A549 (cell line): Measurements from ENCODE around the gene TAF1B. TPM values are rescaled to one million over a fixed set of nuclear protein-coding genes. Genes with fewer than 3 reads are reported as not detected.
A peak's percentile ranks its signal among the peaks of the same experiment; 100 is the strongest.

ENCODE experiments used
- ATAC-seq, 2 experiments: fragments of 200-7000 bp in 1 of 2; fragments of >200 bp in 1 of 2; cut with Nextera tagmentation in 1 of 2; cut with Tn5 transposase in 1 of 2; 3 replicates each; pipeline versions ENCODE4 v1.8.0 to v1.9.1; 2018 to 2020; ENCODE audit warnings: mild to moderate bottlenecking in 1 of 2, moderate library complexity in 1 of 2
- CTCF ChIA-PET: fragments of 300-600 bp; sonication (Branson Sonifier 250); formaldehyde crosslinking; extraction: SDS; loops from one replicate; lab custom pipeline; 2021; ENCODE audit warnings: antibody characterized with exemption, inconsistent platforms; lab: Yijun Ruan, JAX
- POLR2A ChIA-PET: fragments of 350-600 bp; formaldehyde crosslinking; extraction: SDS; loops from one replicate; lab custom pipeline; 2021; ENCODE audit warnings: antibody characterized with exemption, inconsistent platforms; lab: Yijun Ruan, JAX
- DNase-seq, 2 experiments: peaks; one replicate each; pipeline versions ENCODE4 v3.0.0 to v3.0.0-alpha.2; 2011 to 2016; ENCODE audit warnings: low read depth in 1 of 2, low spot score in 1 of 2
- FAIRE-seq: peaks from 2 replicates; lab custom pipeline; 2011; peaks lifted over from hg19 to GRCh38; lab: Jason Lieb, UNC
- H3K27ac ChIP-seq, 2 experiments: fragments of >200 bp; sonication (Bioruptor Twin); formaldehyde crosslinking; 3 replicates each; pipeline ENCODE4 v1.5.1; 2016 to 2017
- H3K4me1 ChIP-seq: fragments of >200 bp; sonication (Bioruptor Twin); formaldehyde crosslinking; 3 replicates; pipeline ENCODE4 v1.6.1; 2016
- H3K4me2 ChIP-seq: fragments of >200 bp; sonication (Bioruptor Twin); formaldehyde crosslinking; 3 replicates; pipeline ENCODE4 v1.6.1; 2016
- H3K4me3 ChIP-seq: fragments of >200 bp; sonication (Bioruptor Twin); formaldehyde crosslinking; 3 replicates; pipeline ENCODE4 v1.5.1; 2016
- H3K9me3 ChIP-seq: fragments of >200 bp; sonication (Bioruptor Twin); formaldehyde crosslinking; 3 replicates; pipeline ENCODE4 v1.6.1; 2016
- BCL3 ChIP-seq: fragments of >200 bp; sonication (Bioruptor Twin); formaldehyde crosslinking; IDR thresholded peaks from 3 replicates; pipeline ENCODE4 v1.6.1; 2016
- CBX2 ChIP-seq: fragments of 200-600 bp; sonication (generic); IDR thresholded peaks from 2 replicates; pipeline ENCODE4 v1.6.1; 2016; ENCODE audit warnings: low read depth, mild to moderate bottlenecking, borderline replicate concordance
- CEBPB ChIP-seq, 2 experiments: fragments of >200 bp in 1 of 2; sonication (Bioruptor Twin) in 1 of 2; formaldehyde crosslinking in 1 of 2; IDR thresholded peaks; 2 replicates each; pipeline ENCODE4 v1.6.1; 2012 to 2016
- CHD4 ChIP-seq: fragments of 200-600 bp; sonication (generic); IDR thresholded peaks from 2 replicates; pipeline ENCODE4 v1.6.1; 2016; ENCODE audit warnings: antibody characterized with exemption, mild to moderate bottlenecking, borderline replicate concordance
- EHMT2 ChIP-seq: fragments of 200-600 bp; sonication (generic); IDR thresholded peaks from 2 replicates; pipeline ENCODE4 v1.6.1; 2016; ENCODE audit warnings: antibody characterized with exemption, low read depth, mild to moderate bottlenecking, moderate library complexity
- FOSL2 ChIP-seq, 2 experiments: fragments of 450-650 bp in 1 of 2; fragments of >200 bp in 1 of 2; sonication (Bioruptor Twin) in 1 of 2; formaldehyde crosslinking; IDR thresholded peaks; 2 replicates each; pipeline versions ENCODE4 v1.5.0 to v1.6.1; 2016 to 2020; ENCODE audit warnings: mild to moderate bottlenecking in 1 of 2, moderate library complexity in 1 of 2
- HDAC2 ChIP-seq: fragments of 200-600 bp; sonication (generic); IDR thresholded peaks from 2 replicates; pipeline ENCODE4 v1.6.1; 2016
- HEYL ChIP-seq: fragments of 250-450 bp; sonication (Bioruptor Pico); IDR thresholded peaks from 2 replicates; pipeline ENCODE4 v1.8.0; 2021; ENCODE audit warnings: mild to moderate bottlenecking, moderate library complexity
- HOXA7 ChIP-seq: fragments of 250-450 bp; sonication (Bioruptor Pico); IDR thresholded peaks from 2 replicates; pipeline ENCODE4 v1.5.0; 2020; ENCODE audit warnings: mild to moderate bottlenecking, moderate library complexity
- HOXB13 ChIP-seq: fragments of 250-450 bp; sonication (Bioruptor Pico); IDR thresholded peaks from 2 replicates; pipeline ENCODE4 v1.5.0; 2020; ENCODE audit warnings: low read depth, mild to moderate bottlenecking, moderate library complexity
- HOXB5 ChIP-seq: fragments of 250-450 bp; sonication (Bioruptor Pico); IDR thresholded peaks from 2 replicates; pipeline ENCODE4 v1.5.0; 2020; ENCODE audit warnings: mild to moderate bottlenecking, moderate library complexity
- JUN ChIP-seq, 2 experiments: fragments of >200 bp; sonication (Bioruptor Twin); formaldehyde crosslinking; IDR thresholded peaks; 2 replicates in 1 of 2; 3 replicates in 1 of 2; pipeline ENCODE4 v1.6.1; 2016 to 2017
- JUNB ChIP-seq: fragments of >200 bp; sonication (Bioruptor Twin); formaldehyde crosslinking; IDR thresholded peaks from 2 replicates; pipeline ENCODE4 v1.6.1; 2016
- KDM1A ChIP-seq: fragments of 200-600 bp; sonication (generic); IDR thresholded peaks from 2 replicates; pipeline ENCODE4 v1.6.1; 2016; ENCODE audit warnings: low read depth, mild to moderate bottlenecking
- MAX ChIP-seq: IDR thresholded peaks from 2 replicates; pipeline ENCODE4 v1.6.1; 2012
- MYC ChIP-seq: IDR thresholded peaks from 2 replicates; pipeline ENCODE4 v1.6.1; 2012; ENCODE audit warnings: mild to moderate bottlenecking, inconsistent platforms, low read length, improper control_type of control experiment, borderline replicate concordance
- NFE2L2 ChIP-seq: fragments of 150-350 bp; conservative IDR thresholded peaks from 2 replicates; pipeline ENCODE4 v1.6.1; 2014; ENCODE audit warnings: low read length
- PBX3 ChIP-seq: IDR thresholded peaks from 2 replicates; pipeline ENCODE4 v1.6.1; 2012
- PHF8 ChIP-seq: fragments of 200-600 bp; sonication (generic); IDR thresholded peaks from 2 replicates; pipeline ENCODE4 v1.6.1; 2016; ENCODE audit warnings: low read depth, mild to moderate bottlenecking, antibody characterized with exemption, moderate library complexity, borderline replicate concordance
- POLR2AphosphoS2 ChIP-seq: conservative IDR thresholded peaks from 2 replicates; pipeline ENCODE4 v1.6.1; 2012; ENCODE audit warnings: low read length, improper control_type of control experiment, inconsistent platforms
- RARB ChIP-seq: fragments of 250-450 bp; sonication (Bioruptor Pico); IDR thresholded peaks from 2 replicates; pipeline ENCODE4 v1.8.0; 2021; ENCODE audit warnings: mild to moderate bottlenecking, moderate library complexity
- RFX5 ChIP-seq: fragments of 450-650 bp; IDR thresholded peaks from 2 replicates; pipeline ENCODE4 v1.7.1; 2014; ENCODE audit warnings: antibody characterized with exemption, mild to moderate bottlenecking, moderate library complexity
- TP53 ChIP-seq: fragments of 250-450 bp; sonication (Bioruptor Pico); IDR thresholded peaks from 2 replicates; pipeline ENCODE4 v1.5.0; 2021; ENCODE audit warnings: mild to moderate bottlenecking, moderate library complexity
- ZC3H11A ChIP-seq: fragments of 450-650 bp; IDR thresholded peaks from 2 replicates; pipeline ENCODE4 v1.6.1; 2014; ENCODE audit warnings: antibody characterized with exemption, mild to moderate bottlenecking
- ZFP36 ChIP-seq: fragments of 450-650 bp; IDR thresholded peaks from 2 replicates; pipeline ENCODE4 v1.6.1; 2014; ENCODE audit warnings: borderline replicate concordance; ENCODE audit not compliant: partially characterized antibody
- WGBS: methylation state at CpG from one replicate; pipeline ENCODE4 v1.1.6; 2017; ENCODE audit errors: missing lambda C conversion rate; 5-methylcytosine and 5-hydroxymethylcytosine counted together
- polyA plus RNA-seq, 4 experiments: library from polyadenylated mRNA; depleted of rRNA in 3 of 4; stranded (reverse); fragments of >200 nt; fragmentation: RNase III in 1 of 4; extraction: RNeasy Plus Mini Kit Qiagen cat#74134 plus additional on column Dnase treatment in 1 of 4; gene quantifications; 2 replicates in 3 of 4; 3 replicates in 1 of 4; pipeline ENCODE4 v1.2.3, GENCODE V29; 2011 to 2017
- TF ChIP-seq, protein P1 (sequence below): IDR thresholded peaks from 2 replicates; pipeline ENCODE4 v1.6.1; 2012; ENCODE audit warnings: low read depth, borderline replicate concordance
- TF ChIP-seq, protein P2 (sequence below): fragments of 450-650 bp; IDR thresholded peaks from 2 replicates; pipeline ENCODE4 v1.6.1; 2014; ENCODE audit warnings: antibody characterized with exemption

Gene TAF1B
- polyA plus RNA-seq, 2 of the 4 experiments (the other 2 are of a cell fraction), result 40.6 to 51.7 TPM

DNA sequence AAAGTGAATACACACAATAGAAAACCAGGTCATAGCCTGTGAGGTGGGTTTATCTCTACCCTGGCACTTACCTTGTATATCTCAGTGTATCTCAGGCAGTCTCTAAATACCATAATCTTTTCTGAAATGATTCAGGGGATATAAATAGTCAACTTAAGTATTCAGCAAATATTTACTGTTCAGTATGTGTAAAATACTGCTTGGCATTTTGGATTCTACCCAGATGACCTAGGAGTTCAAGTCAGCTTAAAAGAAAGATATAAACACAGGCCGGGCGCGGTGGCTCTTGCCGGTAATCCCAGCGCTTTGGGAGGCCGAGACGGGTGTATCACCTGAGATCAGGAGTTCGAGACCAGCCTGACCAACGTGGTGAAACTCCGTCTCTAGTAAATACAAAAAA lies 132.1 kb downstream of the TAF1B start:
- Histone ChIP-seq H3K27ac (peak overlapping the region in 1 of 2 experiments; percentile 48; a peak in 2 of 6 replicates), H3K4me1 (peaks cover 25% of the 10 kb centered on the region), H3K4me3 (no peak overlapping the region), H3K4me2 (peak overlapping the region; percentile 60), H3K9me3 (no peaks in the 10 kb centered on the region)
- TF ChIP-seq FOSL2 (IDR thresholded peaks at IDR 0.05) (no peak), FOSL2 (CRISPR knock-in tag; IDR thresholded peaks at IDR 0.05) (peak; percentile 40; the same call in 1 of the 2 replicates), CBX2 (no peak)
- FAIRE-seq, result no peak
- peak in 1 of 2 experiments; percentile 76; a peak in 3 of 6 replicates for ATAC-seq
- CTCF ChIA-PET, result interaction anchor here (0.7 to 4.0 kb wide), 4 partner anchors 10 to 176 kb away, joined by 3 to 39 read pairs (median 5); no protein-coding TSS in a partner anchor
- 16% methylated on average over 10 of the region's 10 CpGs for WGBS
- POLR2A ChIA-PET, result no interaction called here
- DNase-seq, result peak in 1 of 2 experiments; percentile 68

GRCh38 chr2:9975805-9976447 lies 132.7 kb downstream of the TAF1B start:
- 12% methylated on average over 9 of the region's 9 CpGs for WGBS
- CTCF ChIA-PET, result interaction anchor here (1.4 to 4.0 kb wide), 3 partner anchors 10 to 176 kb away, joined by 3 to 39 read pairs (median 7); no protein-coding TSS in a partner anchor
- Histone ChIP-seq H3K27ac (peak overlapping the region in 1 of 2 experiments; percentile 48; a peak in 2 of 6 replicates), H3K9me3 (no peaks in the 10 kb centered on the region), H3K4me3 (no peak overlapping the region), H3K4me2 (peak overlapping the region; percentile 60), H3K4me1 (peaks cover 25% of the 10 kb centered on the region)
- FAIRE-seq, result peak; percentile 94
- peak; percentile 92 to 93 for ATAC-seq
- peak; percentile 86 for TF ChIP-seq JUNB
- TF ChIP-seq MAX, result peak; percentile 47
- TF ChIP-seq HOXB13, result no peak
- no peak for TF ChIP-seq NFE2L2
- peak; percentile 6 to 57; a peak in 1 of 4 replicates for TF ChIP-seq CEBPB (IDR thresholded peaks at IDR 0.05)
- no peak for TF ChIP-seq RARB
- peak; percentile 75; the same call in 1 of the 2 replicates for TF ChIP-seq HDAC2
- peak; percentile 48; the same call in 1 of the 2 replicates for TF ChIP-seq KDM1A
- TF ChIP-seq FOSL2 (IDR thresholded peaks at IDR 0.05), result peak; percentile 87
- TF ChIP-seq FOSL2 (CRISPR knock-in tag; IDR thresholded peaks at IDR 0.05), result peak; percentile 97
- TF ChIP-seq JUN (IDR thresholded peaks at IDR 0.05), result peak in 1 of 2 experiments; percentile 47; a peak in 1 of 5 replicates
- peak; percentile 52; the same call in 1 of the 2 replicates for TF ChIP-seq CHD4
- TF ChIP-seq ZFP36, result peak; percentile 70
- no peak for TF ChIP-seq RFX5
- no peak for TF ChIP-seq TP53 (CRISPR knock-in tag)
- POLR2A ChIA-PET, result no interaction called here
- DNase-seq, result peak; percentile 89 to 98

- CTCF ChIA-PET, result interaction anchor here (1.2 to 2.6 kb wide), 3 partner anchors 20 to 166 kb away, joined by 3 to 15 read pairs (median 4); no protein-coding TSS in a partner anchor
- no peak overlapping the region for H3K4me2 ChIP-seq
These were observed 136.7 kb downstream of the TAF1B start for GRCh38 chr2:9979977-9980376.

DNA sequence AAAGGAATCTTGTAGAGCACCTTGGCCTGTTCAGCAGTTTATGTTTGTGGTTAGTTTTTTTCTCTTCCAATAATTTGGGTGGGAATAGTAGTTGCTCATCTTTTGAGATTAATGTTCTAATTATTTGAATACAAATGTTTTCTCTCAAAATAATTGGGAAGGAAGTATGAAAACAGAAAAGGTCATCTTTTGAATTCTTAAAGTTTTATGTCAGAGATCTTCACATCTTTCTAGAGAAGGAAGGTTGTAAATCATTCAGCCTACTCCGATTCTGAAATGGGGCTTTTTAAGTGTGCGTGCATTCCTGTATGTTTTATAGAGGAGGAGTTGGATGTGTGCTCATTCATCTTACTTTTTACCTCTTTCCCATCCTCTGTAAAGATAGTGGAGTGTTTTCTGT lies 137.2 kb downstream of the TAF1B start:
- no peak overlapping the region for H3K4me3 ChIP-seq
- POLR2A ChIA-PET, result no interaction called here
- no peak for ATAC-seq
- CTCF ChIA-PET, result interaction anchor here (0.6 to 4.7 kb wide), 4 partner anchors 13 to 93 kb away, joined by 3 to 58 read pairs (median 7); no protein-coding TSS in a partner anchor
- DNase-seq, result no peak
- no peaks in the 10 kb centered on the region for H3K9me3 ChIP-seq
- no peak overlapping the region for H3K4me2 ChIP-seq
- 91% methylated on average over 2 of the region's 2 CpGs for WGBS
- peaks cover 16% of the 10 kb centered on the region for H3K4me1 ChIP-seq
- no peak for FAIRE-seq
- H3K27ac ChIP-seq, result no peak overlapping the region
- TF ChIP-seq BCL3 (no peak), POLR2AphosphoS2 (no peak), KDM1A (no peak), PBX3 (no peak), TP53 (CRISPR knock-in tag) (no peak), HDAC2 (no peak), MYC (no peak), MAX (no peak), HOXB13 (no peak), CBX2 (no peak), CEBPB (IDR thresholded peaks at IDR 0.05) (no peak)
- TF ChIP-seq, protein P1, sequence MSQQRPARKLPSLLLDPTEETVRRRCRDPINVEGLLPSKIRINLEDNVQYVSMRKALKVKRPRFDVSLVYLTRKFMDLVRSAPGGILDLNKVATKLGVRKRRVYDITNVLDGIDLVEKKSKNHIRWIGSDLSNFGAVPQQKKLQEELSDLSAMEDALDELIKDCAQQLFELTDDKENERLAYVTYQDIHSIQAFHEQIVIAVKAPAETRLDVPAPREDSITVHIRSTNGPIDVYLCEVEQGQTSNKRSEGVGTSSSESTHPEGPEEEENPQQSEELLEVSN, result no peak
- TF ChIP-seq, protein P2, sequence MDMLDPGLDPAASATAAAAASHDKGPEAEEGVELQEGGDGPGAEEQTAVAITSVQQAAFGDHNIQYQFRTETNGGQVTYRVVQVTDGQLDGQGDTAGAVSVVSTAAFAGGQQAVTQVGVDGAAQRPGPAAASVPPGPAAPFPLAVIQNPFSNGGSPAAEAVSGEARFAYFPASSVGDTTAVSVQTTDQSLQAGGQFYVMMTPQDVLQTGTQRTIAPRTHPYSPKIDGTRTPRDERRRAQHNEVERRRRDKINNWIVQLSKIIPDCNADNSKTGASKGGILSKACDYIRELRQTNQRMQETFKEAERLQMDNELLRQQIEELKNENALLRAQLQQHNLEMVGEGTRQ, result no peak

More at GRCh38 chr2:9979977-9980376, 136.7 kb downstream of the TAF1B start:
- peaks cover 22% of the 10 kb centered on the region for H3K4me1 ChIP-seq
- H3K9me3 ChIP-seq, result no peaks in the 10 kb centered on the region
- no peak overlapping the region for H3K27ac ChIP-seq
- WGBS, result 78% methylated on average over 6 of the region's 6 CpGs
- DNase-seq, result no peak
- FAIRE-seq, result no peak
- H3K4me3 ChIP-seq, result no peak overlapping the region
- POLR2A ChIA-PET, result no interaction called here
- no peak for ATAC-seq
- no peak for TF ChIP-seq ZC3H11A
- TF ChIP-seq MYC, result no peak
- TF ChIP-seq ZFP36, result no peak
- no peak for TF ChIP-seq HEYL (CRISPR knock-in tag)
- no peak for TF ChIP-seq HOXB5
- TF ChIP-seq PHF8, result no peak
- TF ChIP-seq HOXA7 (CRISPR knock-in tag), result no peak
- TF ChIP-seq HOXB13, result no peak
- TF ChIP-seq EHMT2, result no peak
